ENCODE measurements around the gene PLAAT3. TPM values are rescaled to one million over a fixed set of nuclear protein-coding genes. Genes with fewer than 3 reads are reported as not detected.
"Not testable (repeated sequence)": the region's sequence is repeated elsewhere in the genome, so short reads cannot be mapped to it uniquely, and the experiment has no call there.

The PLAAT3 gene
- total and polyA plus RNA-seq, 2 of the 8 experiments (the other 6 are each of a cell fraction or from before 2014, with no cell fraction given) = 109 to 190 TPM

GRCh38 chr11:63531074-63531792 is 83.0 kb downstream of the PLAAT3 start:
- H4K8ac ChIP-seq (ENCODE audit: extremely low read depth, insufficient read depth, low read length); H3K36me3 ChIP-seq (ENCODE audit: control insufficient read depth in 2 of 4, insufficient read depth in 4 of 4, low read length in 3 of 4); H3K79me2 ChIP-seq (ENCODE audit: control insufficient read depth in 1 of 2, insufficient read depth in 2 of 2, low read length in 2 of 2); H2AFZ ChIP-seq (ENCODE audit: low read length); H4K20me1 ChIP-seq (replicated peaks in 1 of 2; ENCODE audit: control insufficient read depth in 1 of 2, insufficient read depth in 2 of 2, low read length in 2 of 2); H3K23me2 ChIP-seq (ENCODE audit: low read depth, low read length); H3K23ac ChIP-seq (ENCODE audit: insufficient read length); H3K14ac ChIP-seq (ENCODE audit: insufficient read length); H3K27me3 ChIP-seq (replicated peaks in 1 of 4; ENCODE audit: control insufficient read depth in 3 of 4, extremely low read depth in 1 of 4, insufficient read depth in 3 of 4, low read length in 3 of 4); H2BK15ac ChIP-seq (ENCODE audit: low read length); H3K9me3 ChIP-seq (ENCODE audit: insufficient read depth in 2 of 2, low read depth in 1 of 2, low read length in 1 of 2); H3K79me1 ChIP-seq (ENCODE audit: low read depth, low read length): not testable (repeated sequence)
- H4K91ac ChIP-seq (replicated peaks; ENCODE audit: insufficient read length, low read length) = peak overlapping the region; percentile 82
- H2BK5ac ChIP-seq (ENCODE audit: low read depth, low read length) = peak overlapping the region; percentile 97; the same call in 1 of the 2 replicates
- H3K4ac ChIP-seq (replicated peaks; ENCODE audit: insufficient read length, low read depth, low read length) = peak overlapping the region; percentile 20
- peak overlapping the region in 1 of 4 experiments; percentile 46; a peak in 1 of 7 replicates for H3K9ac ChIP-seq (replicated peaks in 1 of 4; ENCODE audit: extremely low read depth in 1 of 4, low read depth in 3 of 4, low read length in 3 of 4)
- peak overlapping the region; percentile 84 for H3K18ac ChIP-seq (ENCODE audit: extremely low read depth, low read length)
- ChIA-PET POLR2A (ENCODE audit: partially characterized antibody) (interaction anchor here (0.6 to 1.9 kb wide), 4 partner anchors 21 to 495 kb away, joined by 3 to 5 read pairs (median 4); no protein-coding TSS in a partner anchor), CTCF (ENCODE audit: partially characterized antibody) (interaction anchor here (1.0 to 1.7 kb wide), 3 partner anchors 23 to 52 kb away, joined by 3 to 6 read pairs (median 3); no protein-coding TSS in a partner anchor)
- 37% methylated on average over 4 of the region's 6 CpGs; no CpG with 5 or more reads in 1 of the 2 experiments for WGBS, 2 experiments (ENCODE audit: extremely low coverage in 1 of 2, insufficient coverage in 1 of 2, insufficient read length in 1 of 2, insufficient replicate concordance in 2 of 2, low coverage in 1 of 2, low lambda C conversion rate in 2 of 2, missing lambda C conversion rate in 1 of 2)
- H2BK20ac ChIP-seq (ENCODE audit: low read length) = peak overlapping the region; percentile 90; the same call in 1 of the 2 replicates
- peak overlapping the region in 1 of 4 experiments; percentile 33; a peak in 1 of 8 replicates for H3K4me3 ChIP-seq (ENCODE audit: extremely low read depth in 1 of 4, insufficient read depth in 2 of 4, low read depth in 3 of 4, low read length in 4 of 4)
- H4K5ac ChIP-seq (ENCODE audit: insufficient read length, low read depth, low read length) = peak overlapping the region; percentile 81
- H3K56ac ChIP-seq (replicated peaks; ENCODE audit: insufficient read length, low read depth, low read length) = peak overlapping the region; percentile 7
- peak overlapping the region; percentile 63 for H3K27ac ChIP-seq (ENCODE audit: low read depth, low read length)
- FAIRE-seq = peak; percentile 84
- H2BK120ac ChIP-seq (replicated peaks; ENCODE audit: low read depth, low read length) = peak overlapping the region; percentile 80
- H3K4me2 ChIP-seq (ENCODE audit: insufficient read depth in 1 of 2, low read depth in 2 of 2, low read length in 2 of 2) = peak overlapping the region; percentile 37 to 54; a peak in 3 of 4 replicates
- DNase-seq (ENCODE audit: low read depth in 1 of 2, low spot score in 2 of 2) = peak in 1 of 2 experiments; percentile 57
- TF ChIP-seq RXRA (IDR thresholded peaks at IDR 0.05; ENCODE audit: insufficient read depth, low read depth, low read length) (peak; percentile 90), POLR2AphosphoS5 (IDR thresholded peaks at IDR 0.05; ENCODE audit: low read depth, low read length) (peak; percentile 56)
- peak overlapping the region; percentile 9 for H2BK12ac ChIP-seq (ENCODE audit: low read depth, low read length)
- peaks cover 16 to 31% (median 30%) of the 10 kb centered on the region in 4 experiments; a peak in 6 of 7 replicates for H3K4me1 ChIP-seq (replicated peaks in 1 of 4; ENCODE audit: control insufficient read depth in 3 of 4, insufficient read depth in 4 of 4, low read length in 3 of 4)
- H2AK5ac ChIP-seq (ENCODE audit: low read depth, low read length) = peak overlapping the region; percentile 19
